GM13976 (cell line): ENCODE results near the gene TMF1.

Experiments
- DNase-seq: peaks from one replicate; pipeline ENCODE4 v3.0.0; 2012; ENCODE audit warnings: low spot score
- in situ Hi-C: fragments of 300-500 bp; cut with MboI; formaldehyde crosslinking; loops from one replicate; pipeline ENCODE4 v1.12.0; 2022; ENCODE audit warnings: low sequenced_read_pairs, mixed read lengths, inconsistent platforms; ENCODE audit not compliant: unreplicated experiment
- TF ChIP-seq, protein P1 (sequence below): IDR thresholded peaks from 2 replicates; pipeline ENCODE4 v1.5.1; 2012; ENCODE audit warnings: borderline replicate concordance, mild to moderate bottlenecking; ENCODE audit not compliant: insufficient read depth; ENCODE audit errors: extremely low read depth, missing control alignments, control extremely low read depth

The TMF1 gene

GRCh38 chr3:68996356-68996995, 55.7 kb downstream of the TMF1 start:
- TF ChIP-seq, protein P1, sequence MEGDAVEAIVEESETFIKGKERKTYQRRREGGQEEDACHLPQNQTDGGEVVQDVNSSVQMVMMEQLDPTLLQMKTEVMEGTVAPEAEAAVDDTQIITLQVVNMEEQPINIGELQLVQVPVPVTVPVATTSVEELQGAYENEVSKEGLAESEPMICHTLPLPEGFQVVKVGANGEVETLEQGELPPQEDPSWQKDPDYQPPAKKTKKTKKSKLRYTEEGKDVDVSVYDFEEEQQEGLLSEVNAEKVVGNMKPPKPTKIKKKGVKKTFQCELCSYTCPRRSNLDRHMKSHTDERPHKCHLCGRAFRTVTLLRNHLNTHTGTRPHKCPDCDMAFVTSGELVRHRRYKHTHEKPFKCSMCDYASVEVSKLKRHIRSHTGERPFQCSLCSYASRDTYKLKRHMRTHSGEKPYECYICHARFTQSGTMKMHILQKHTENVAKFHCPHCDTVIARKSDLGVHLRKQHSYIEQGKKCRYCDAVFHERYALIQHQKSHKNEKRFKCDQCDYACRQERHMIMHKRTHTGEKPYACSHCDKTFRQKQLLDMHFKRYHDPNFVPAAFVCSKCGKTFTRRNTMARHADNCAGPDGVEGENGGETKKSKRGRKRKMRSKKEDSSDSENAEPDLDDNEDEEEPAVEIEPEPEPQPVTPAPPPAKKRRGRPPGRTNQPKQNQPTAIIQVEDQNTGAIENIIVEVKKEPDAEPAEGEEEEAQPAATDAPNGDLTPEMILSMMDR, result no peak
- no peak for DNase-seq
- in situ Hi-C loops, result no loop called here

GRCh38 chr3:68988740-68989139, 63.4 kb downstream of the TMF1 start:
- in situ Hi-C loops, result no loop called here
- TF ChIP-seq, protein P1, result no peak
- no peak for DNase-seq

GRCh38 chr3:68987322-68987721, 64.8 kb downstream of the TMF1 start:
- TF ChIP-seq, protein P1, result no peak
- in situ Hi-C loops, result no loop called here
- no peak for DNase-seq

DNA sequence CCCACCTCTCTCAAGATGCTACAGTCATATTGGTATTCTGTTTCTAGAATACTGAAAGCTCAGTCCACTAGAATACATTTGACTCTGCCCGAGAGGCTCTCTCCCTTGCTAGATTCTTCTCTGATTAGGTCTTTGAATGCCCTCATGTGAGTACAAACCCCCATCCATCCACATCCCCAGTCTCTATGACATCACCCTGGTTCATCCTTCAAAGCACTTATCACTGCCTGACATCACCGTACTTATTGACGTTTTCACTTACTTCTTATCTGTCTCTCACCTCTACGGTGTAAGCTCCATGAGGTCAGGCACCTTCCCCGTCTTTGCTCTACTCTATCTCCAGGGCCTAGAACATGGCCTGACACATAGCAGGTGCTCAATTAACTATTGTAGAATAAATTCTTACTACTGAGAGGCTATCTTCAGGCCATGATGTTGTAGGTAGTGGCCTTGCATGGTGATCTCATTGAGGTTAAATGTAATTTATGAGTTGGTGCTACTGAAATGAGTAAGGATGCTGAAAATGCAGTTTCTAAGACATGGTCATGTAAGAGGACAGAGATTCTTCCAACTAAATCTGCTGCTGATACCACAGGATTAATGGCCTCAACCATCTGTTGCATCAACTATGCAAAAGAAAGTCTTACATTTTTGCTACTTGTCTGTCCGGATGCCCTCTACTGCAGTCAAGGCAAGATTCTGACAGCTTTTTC, 65.5 kb downstream of the TMF1 start:
- in situ Hi-C loops, result no loop called here
- TF ChIP-seq, protein P1, result no peak
- DNase-seq, result no peak

- in situ Hi-C loops, result no loop called here
- TF ChIP-seq, protein P1, result no peak
- DNase-seq, result no peak
Observed at GRCh38 chr3:68985146-68985790, 66.9 kb downstream of the TMF1 start.

GRCh38 chr3:68984011-68984530, 68.1 kb downstream of the TMF1 start:
- in situ Hi-C loops, result no loop called here
- DNase-seq, result no peak
- TF ChIP-seq, protein P1, result no peak
